Body of pancreas (tissue), 4 donors: ENCODE data around the gene ZFP1. TPM values are rescaled to one million over a fixed set of nuclear protein-coding genes. Genes with fewer than 3 reads are reported as not detected.

Experiments used
- ATAC-seq: fragments of 150-250 bp; one replicate; pipeline ENCODE4 v1.9.1; 2016
- DNase-seq, 4 donors: peaks; one replicate each; pipeline ENCODE4 v3.0.0-alpha.2; 2019
- H3K27ac ChIP-seq, 4 donors: fragments of 200-600 bp; sonication (generic); 1 replicate in 3 of 4; 2 replicates in 1 of 4; pipeline versions ENCODE4 v1.5.1 to v1.6.1; 2016 to 2019; ENCODE audit warnings: mild to moderate bottlenecking in 1 of 4, mixed read lengths in 1 of 4, moderate library complexity in 1 of 4
- H3K27me3 ChIP-seq, 2 donors: fragments of 200-600 bp; sonication (generic); one replicate each; pipeline ENCODE4 v1.6.0; 2016; ENCODE audit warnings: mild to moderate bottlenecking in 1 of 2
- H3K36me3 ChIP-seq, 2 donors: fragments of 200-600 bp; sonication (generic); replicated peaks in 1 of 2; 2 replicates each; pipeline ENCODE4 v1.5.1; 2016; ENCODE audit warnings: low read depth in 2 of 2; ENCODE audit not compliant: insufficient read depth in 1 of 2
- H3K4me1 ChIP-seq: fragments of 200-600 bp; sonication (generic); one replicate; pipeline ENCODE4 v1.6.0; 2016
- H3K4me3 ChIP-seq, 2 donors: fragments of 200-600 bp; sonication (generic); 1 replicate in 1 of 2; 2 replicates in 1 of 2; pipeline ENCODE4 v1.5.1; 2016 to 2019
- H3K9me3 ChIP-seq, 3 donors: fragments of 200-600 bp; sonication (generic); 1 replicate in 2 of 3; 2 replicates in 1 of 3; pipeline ENCODE4 v1.5.1; 2016
- CTCF ChIP-seq, 7 experiments: fragments of 450-650 bp in 4 of 7; fragments of 200-600 bp in 3 of 7; sonication (generic) in 3 of 7; IDR thresholded peaks; one replicate each; pipeline ENCODE4 v1.5.1; 2016 to 2019; ENCODE audit warnings: antibody characterized with exemption in 7 of 7
- POLR2A ChIP-seq, 3 donors: fragments of 450-650 bp; IDR thresholded peaks; one replicate each; pipeline ENCODE4 v1.6.1; 2016; ENCODE audit warnings: antibody characterized with exemption in 3 of 3, mild to moderate bottlenecking in 2 of 3
- WGBS, 2 donors: methylation state at CpG; one replicate each; pipeline ENCODE4 v1.1.5; 2017; 5-methylcytosine and 5-hydroxymethylcytosine counted together
- intact Hi-C: fragments of 100-400 bp; cut with DNase I; formaldehyde crosslinking; loops from one replicate; pipeline ENCODE4 v1.15.1; 2023
- total RNA-seq, 2 donors: library from RNA; depleted of rRNA; stranded (reverse); fragments of >200 nt; gene quantifications; one replicate each; pipeline ENCODE4 v1.1.0, GENCODE V29; 2016

ZFP1 gene
- total RNA-seq, 2 donors from 2014 or later, result 1.6 to 3.4 TPM

GRCh38 chr16:75175074-75175473 is 26.8 kb downstream of the ZFP1 start:
- ATAC-seq, result no peak
- TF ChIP-seq POLR2A (IDR thresholded peaks at IDR 0.05), result no peak
- TF ChIP-seq CTCF (IDR thresholded peaks at IDR 0.05), result no peak
- H3K4me1 ChIP-seq, result no peaks in the 10 kb centered on the region
- no peaks in the 10 kb centered on the region for H3K36me3 ChIP-seq
- intact Hi-C loops, result no loop called here
- DNase-seq, result no peak
- no peaks in the 10 kb centered on the region for H3K27me3 ChIP-seq
- H3K9me3 ChIP-seq, result peaks cover 0 to 18% (median 0%) of the 10 kb centered on the region in 3 donors
- WGBS, 2 donors, result 89% methylated on average over 1 of the region's 3 CpGs; no CpG with 5 or more reads in 1 of the 2 donors
- H3K27ac ChIP-seq, result no peak overlapping the region
- H3K4me3 ChIP-seq, result no peak overlapping the region

GRCh38 chr16:75176926-75177325 is 28.6 kb downstream of the ZFP1 start:
- no peak for DNase-seq
- H3K9me3 ChIP-seq, result peaks cover 0 to 10% (median 0%) of the 10 kb centered on the region in 3 donors
- H3K4me3 ChIP-seq, result no peak overlapping the region
- no peak for ATAC-seq
- WGBS, 2 donors, result 88 to 92% methylated on average over 2 of the region's 2 CpGs
- H3K27me3 ChIP-seq, result no peaks in the 10 kb centered on the region
- H3K4me1 ChIP-seq, result no peaks in the 10 kb centered on the region
- no peaks in the 10 kb centered on the region for H3K36me3 ChIP-seq
- intact Hi-C loops, result no loop called here
- H3K27ac ChIP-seq, result no peak overlapping the region
- TF ChIP-seq CTCF (IDR thresholded peaks at IDR 0.05) (no peak), POLR2A (IDR thresholded peaks at IDR 0.05) (no peak)

GRCh38 chr16:75179208-75179607 is 30.9 kb downstream of the ZFP1 start:
- ATAC-seq, result no peak
- peaks cover 0 to 10% (median 0%) of the 10 kb centered on the region in 3 donors for H3K9me3 ChIP-seq
- H3K27me3 ChIP-seq, result no peaks in the 10 kb centered on the region
- H3K27ac ChIP-seq, result no peak overlapping the region
- H3K4me3 ChIP-seq, result no peak overlapping the region
- no peak for DNase-seq
- TF ChIP-seq CTCF (IDR thresholded peaks at IDR 0.05) (no peak), POLR2A (IDR thresholded peaks at IDR 0.05) (no peak)
- intact Hi-C loops, result no loop called here
- no peaks in the 10 kb centered on the region for H3K4me1 ChIP-seq
- H3K36me3 ChIP-seq, result no peaks in the 10 kb centered on the region
- 91 to 95% methylated on average over 6 of the region's 6 CpGs for WGBS, 2 donors

GRCh38 chr16:75181630-75182029 is 33.3 kb downstream of the ZFP1 start:
- intact Hi-C loops, result no loop called here
- H3K27ac ChIP-seq, result no peak overlapping the region
- WGBS, 2 donors, result 22 to 42% methylated on average over 3 of the region's 3 CpGs
- H3K4me1 ChIP-seq, result no peaks in the 10 kb centered on the region
- H3K9me3 ChIP-seq, result peaks cover 0 to 6% (median 0%) of the 10 kb centered on the region in 3 donors
- ATAC-seq (no peak), DNase-seq (no peak)
- no peak overlapping the region for H3K4me3 ChIP-seq
- H3K27me3 ChIP-seq, result no peaks in the 10 kb centered on the region
- no peaks in the 10 kb centered on the region for H3K36me3 ChIP-seq
- TF ChIP-seq CTCF (IDR thresholded peaks at IDR 0.05) (no peak), POLR2A (IDR thresholded peaks at IDR 0.05) (no peak)

GRCh38 chr16:75188832-75189477 is 40.6 kb downstream of the ZFP1 start:
- TF ChIP-seq CTCF (IDR thresholded peaks at IDR 0.05) (no peak), POLR2A (IDR thresholded peaks at IDR 0.05) (no peak)
- intact Hi-C loops, result no loop called here
- H3K36me3 ChIP-seq, result no peaks in the 10 kb centered on the region
- 80 to 95% methylated on average over 13 to 14 of the region's 14 CpGs for WGBS, 2 donors
- ATAC-seq, result no peak
- no peaks in the 10 kb centered on the region for H3K9me3 ChIP-seq
- no peaks in the 10 kb centered on the region for H3K27me3 ChIP-seq
- no peaks in the 10 kb centered on the region for H3K4me1 ChIP-seq
- no peak overlapping the region for H3K4me3 ChIP-seq
- no peak overlapping the region for H3K27ac ChIP-seq
- no peak for DNase-seq
